ENCODE data around the gene KCNK15. TPM values are rescaled to one million over a fixed set of nuclear protein-coding genes. Genes with fewer than 3 reads are reported as not detected.
"Not testable (repeated sequence)": the region's sequence is repeated elsewhere in the genome, so short reads cannot be mapped to it uniquely, and the experiment has no call there.

KCNK15 gene
- total RNA-seq, 2 experiments from 2014 or later = not detected

DNA sequence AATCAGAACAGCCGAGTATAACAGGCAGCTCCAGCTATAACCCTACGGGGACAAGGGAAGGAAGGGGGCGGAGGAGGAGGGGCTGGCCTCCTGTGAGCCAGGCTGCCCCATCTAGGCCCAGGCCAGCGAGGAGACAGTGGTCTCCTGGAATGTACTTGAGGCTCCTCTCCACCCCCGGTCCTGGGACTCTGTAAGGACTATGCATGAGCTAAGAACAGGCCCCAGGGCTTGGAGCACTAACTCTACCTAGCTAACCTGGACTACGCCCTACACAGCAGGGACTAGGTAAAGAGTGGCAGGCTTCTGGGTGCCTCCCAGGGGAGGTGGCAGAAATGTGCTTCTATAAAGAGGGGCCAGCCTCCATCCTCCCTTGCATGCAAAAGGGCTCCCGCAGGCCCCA, 8.9 kb downstream of the KCNK15 start:
- DNase-seq (no peak), ATAC-seq (no peak)
- Mint-ChIP-seq H3K9me3 (ENCODE audit: insufficient read depth) (no peaks in the 10 kb centered on the region), H3K27ac (no peak overlapping the region), H3K4me1 (ENCODE audit: low read depth) (peaks cover 3% of the 10 kb centered on the region), H3K4me3 (no peak overlapping the region), H3K27me3 (ENCODE audit: low read depth) (peaks cover 5% of the 10 kb centered on the region), H3K36me3 (ENCODE audit: low read depth) (no peaks in the 10 kb centered on the region)
- ChIA-PET CTCF (interaction anchor here (4.1 kb wide), 1 partner anchor 7 kb away, joined by 16 read pairs; no protein-coding TSS in a partner anchor), POLR2A (no interaction called here)

DNA sequence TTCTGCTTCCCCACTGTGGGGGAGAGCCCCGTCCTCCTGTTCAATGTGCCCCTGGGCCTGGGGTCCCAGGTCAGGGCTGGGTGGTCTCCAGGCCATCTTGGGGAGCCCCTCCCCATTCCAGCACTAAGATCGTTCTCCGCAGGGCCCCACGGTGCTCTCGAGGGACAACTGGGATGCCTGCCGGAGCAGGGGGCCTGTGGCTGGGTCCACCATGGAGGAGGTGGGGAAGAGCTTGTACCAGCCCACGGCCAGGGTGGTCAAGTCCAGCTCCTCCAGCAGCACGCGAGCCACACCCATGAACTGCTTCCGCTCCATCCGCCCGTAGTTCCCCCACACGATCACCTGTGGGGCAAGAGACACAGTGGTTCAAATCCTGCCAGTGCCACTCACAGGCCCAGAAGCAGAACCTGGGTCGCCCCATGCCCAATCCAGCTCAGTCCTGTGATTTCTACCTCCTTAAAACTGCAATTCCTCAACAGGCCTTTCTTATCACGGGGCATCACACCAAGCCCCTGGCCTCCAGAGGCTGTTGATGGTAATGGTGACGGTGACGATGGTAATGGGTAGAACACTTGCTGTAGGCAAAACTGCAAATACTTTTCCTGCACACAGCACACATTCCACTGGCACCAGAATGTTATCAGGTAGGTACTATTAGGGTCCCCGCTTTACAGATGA, 10.5 kb downstream of the KCNK15 start:
- CTCF ChIA-PET = interaction anchor here (4.1 kb wide), 1 partner anchor 9 kb away, joined by 16 read pairs; no protein-coding TSS in a partner anchor
- no peaks in the 10 kb centered on the region for H3K36me3 Mint-ChIP-seq (ENCODE audit: low read depth)
- no peak overlapping the region for H3K27ac Mint-ChIP-seq
- no peaks in the 10 kb centered on the region for H3K9me3 Mint-ChIP-seq (ENCODE audit: insufficient read depth)
- DNase-seq (no peak), ATAC-seq (no peak)
- H3K4me1 Mint-ChIP-seq (ENCODE audit: low read depth) = peaks cover 3% of the 10 kb centered on the region
- peaks cover 7% of the 10 kb centered on the region for H3K27me3 Mint-ChIP-seq (ENCODE audit: low read depth)
- POLR2A ChIA-PET = no interaction called here
- no peak overlapping the region for H3K4me3 Mint-ChIP-seq

DNA sequence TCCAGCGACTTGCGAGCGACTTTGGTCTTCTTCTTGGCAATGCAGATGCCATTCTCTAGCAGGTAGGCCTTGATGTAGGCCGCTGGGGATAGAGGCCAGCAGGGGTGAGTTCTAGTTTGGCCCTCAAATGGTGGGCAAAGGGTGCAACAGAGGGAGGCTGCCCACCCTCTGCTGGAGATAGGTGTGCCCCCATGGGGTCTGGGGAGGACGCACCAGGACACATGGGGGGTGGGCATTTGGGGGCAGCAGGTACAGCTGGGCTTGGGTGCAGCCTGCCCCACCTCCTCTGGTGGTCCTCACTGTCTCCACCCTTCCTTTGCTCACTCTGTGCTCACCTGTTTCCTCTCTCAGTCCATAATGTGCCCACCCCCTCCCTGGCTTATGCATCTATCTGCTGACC, 11.3 kb downstream of the KCNK15 start:
- DNase-seq (no peak), ATAC-seq (no peak)
- H3K27ac Mint-ChIP-seq = no peak overlapping the region
- H3K9me3 Mint-ChIP-seq (ENCODE audit: insufficient read depth) = no peaks in the 10 kb centered on the region
- peaks cover 7% of the 10 kb centered on the region for H3K27me3 Mint-ChIP-seq (ENCODE audit: low read depth)
- H3K4me1 Mint-ChIP-seq (ENCODE audit: low read depth) = peaks cover 3% of the 10 kb centered on the region
- POLR2A ChIA-PET = interaction anchor here (0.5 kb wide), 1 partner anchor 58 kb away, joined by 3 read pairs; no protein-coding TSS in a partner anchor
- CTCF ChIA-PET = interaction anchor here (4.1 kb wide), 1 partner anchor 10 kb away, joined by 16 read pairs; no protein-coding TSS in a partner anchor
- H3K4me3 Mint-ChIP-seq = no peak overlapping the region
- H3K36me3 Mint-ChIP-seq (ENCODE audit: low read depth) = no peaks in the 10 kb centered on the region

DNA sequence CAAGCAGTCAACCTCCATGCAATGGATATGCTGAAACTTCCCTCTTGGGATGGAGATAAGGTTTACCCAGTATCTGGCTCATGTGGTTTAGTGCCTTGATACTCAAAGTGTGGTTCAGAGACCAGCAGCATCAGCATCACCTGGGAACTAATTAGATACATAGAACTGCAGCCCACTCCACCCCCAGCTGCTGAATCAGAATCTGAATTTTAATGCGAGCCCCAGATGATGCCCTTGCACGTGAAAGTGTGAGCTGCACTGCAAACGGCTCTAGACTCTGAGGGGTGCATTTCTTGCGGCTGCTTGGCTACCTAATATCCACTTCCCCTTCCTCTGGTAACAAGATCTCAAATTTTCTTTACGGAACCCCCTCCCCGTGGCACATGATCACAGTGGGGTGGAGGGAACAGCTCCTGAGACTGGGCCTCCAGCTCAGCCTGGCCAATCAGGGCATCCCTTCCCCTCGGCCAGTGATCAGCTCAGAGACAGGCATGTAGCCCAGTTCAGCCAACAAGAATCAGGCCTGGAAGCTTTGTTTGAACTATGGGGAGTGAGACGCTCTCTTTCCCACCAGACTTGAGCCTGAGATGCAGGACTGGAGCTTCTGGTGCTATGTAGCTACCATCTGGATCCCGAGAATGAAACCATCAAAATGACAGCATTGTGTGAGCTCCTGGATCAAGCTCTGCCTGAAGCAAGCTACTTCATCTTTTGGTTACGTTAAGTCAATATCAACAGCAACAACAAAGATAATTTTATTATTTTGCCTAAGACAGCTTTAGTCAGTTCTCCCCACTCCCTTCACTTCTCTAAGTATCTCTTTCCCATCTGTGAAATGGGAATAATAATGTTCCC, 12.8 kb downstream of the KCNK15 start:
- Mint-ChIP-seq H3K4me3 (no peak overlapping the region), H3K9me3 (ENCODE audit: insufficient read depth) (no peaks in the 10 kb centered on the region), H3K36me3 (ENCODE audit: low read depth) (no peaks in the 10 kb centered on the region), H3K27ac (no peak overlapping the region), H3K4me1 (ENCODE audit: low read depth) (peaks cover 3% of the 10 kb centered on the region), H3K27me3 (ENCODE audit: low read depth) (peaks cover 7% of the 10 kb centered on the region)
- ATAC-seq (no peak), DNase-seq (no peak)
- ChIA-PET CTCF (interaction anchor here (4.1 kb wide), 1 partner anchor 11 kb away, joined by 16 read pairs; no protein-coding TSS in a partner anchor), POLR2A (no interaction called here)

DNA sequence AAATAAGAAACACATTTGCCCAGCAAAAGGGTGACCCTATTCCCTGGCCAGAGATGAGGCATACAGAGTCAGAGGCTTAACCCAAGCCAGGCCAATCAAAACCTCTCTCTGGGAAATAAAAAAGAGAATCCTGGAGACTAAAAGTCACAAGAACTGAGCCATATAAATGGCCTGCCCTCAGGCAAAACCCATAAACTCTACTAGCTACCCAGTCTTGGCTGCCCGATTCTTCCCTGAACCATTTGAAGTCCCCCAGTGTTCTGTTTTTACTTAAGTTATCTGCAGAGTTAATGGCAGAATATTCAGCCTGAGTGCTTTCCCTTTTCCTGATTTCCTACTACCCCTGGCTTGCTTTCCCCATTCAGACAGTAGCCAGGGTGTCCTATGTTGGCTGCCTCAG, 13.9 kb downstream of the KCNK15 start:
- Mint-ChIP-seq H3K36me3 (ENCODE audit: low read depth) (no peaks in the 10 kb centered on the region), H3K9me3 (ENCODE audit: insufficient read depth) (no peaks in the 10 kb centered on the region), H3K4me3 (no peak overlapping the region), H3K4me1 (ENCODE audit: low read depth) (peaks cover 3% of the 10 kb centered on the region), H3K27me3 (ENCODE audit: low read depth) (peaks cover 12% of the 10 kb centered on the region), H3K27ac (no peak overlapping the region)
- ChIA-PET CTCF (interaction anchor here (1.7 kb wide), 1 partner anchor 107 kb away, joined by 4 read pairs; no protein-coding TSS in a partner anchor), POLR2A (no interaction called here)
- ATAC-seq = no peak
- no peak for DNase-seq

DNA sequence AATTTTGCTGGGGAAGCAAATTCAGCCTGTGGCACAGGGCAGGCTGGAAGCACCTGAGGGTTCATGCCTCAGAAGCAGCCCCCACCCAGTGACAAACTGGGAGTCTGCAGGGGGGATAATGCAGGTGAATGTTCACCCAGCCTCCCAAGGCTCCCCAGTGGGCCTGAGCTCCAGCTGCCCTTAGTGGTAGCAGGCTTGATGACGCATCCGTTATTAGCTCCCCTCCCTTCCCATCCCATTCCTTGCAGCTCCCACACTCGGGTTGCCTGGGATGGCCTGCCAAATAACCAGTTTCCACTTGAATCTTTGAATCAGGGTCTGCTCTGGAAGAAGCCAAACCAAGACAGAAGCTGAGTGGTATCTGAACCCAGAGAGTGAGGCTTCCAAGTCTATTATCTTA, 15.8 kb downstream of the KCNK15 start:
- ATAC-seq = no peak
- Mint-ChIP-seq H3K27me3 (ENCODE audit: low read depth) (peaks cover 19% of the 10 kb centered on the region), H3K36me3 (ENCODE audit: low read depth) (no peaks in the 10 kb centered on the region), H3K4me3 (no peak overlapping the region), H3K4me1 (ENCODE audit: low read depth) (peaks cover 3% of the 10 kb centered on the region), H3K27ac (no peak overlapping the region), H3K9me3 (ENCODE audit: insufficient read depth) (no peaks in the 10 kb centered on the region)
- ChIA-PET POLR2A (no interaction called here), CTCF (interaction anchor here (1.7 kb wide), 1 partner anchor 105 kb away, joined by 4 read pairs; no protein-coding TSS in a partner anchor)
- DNase-seq = no peak

DNA sequence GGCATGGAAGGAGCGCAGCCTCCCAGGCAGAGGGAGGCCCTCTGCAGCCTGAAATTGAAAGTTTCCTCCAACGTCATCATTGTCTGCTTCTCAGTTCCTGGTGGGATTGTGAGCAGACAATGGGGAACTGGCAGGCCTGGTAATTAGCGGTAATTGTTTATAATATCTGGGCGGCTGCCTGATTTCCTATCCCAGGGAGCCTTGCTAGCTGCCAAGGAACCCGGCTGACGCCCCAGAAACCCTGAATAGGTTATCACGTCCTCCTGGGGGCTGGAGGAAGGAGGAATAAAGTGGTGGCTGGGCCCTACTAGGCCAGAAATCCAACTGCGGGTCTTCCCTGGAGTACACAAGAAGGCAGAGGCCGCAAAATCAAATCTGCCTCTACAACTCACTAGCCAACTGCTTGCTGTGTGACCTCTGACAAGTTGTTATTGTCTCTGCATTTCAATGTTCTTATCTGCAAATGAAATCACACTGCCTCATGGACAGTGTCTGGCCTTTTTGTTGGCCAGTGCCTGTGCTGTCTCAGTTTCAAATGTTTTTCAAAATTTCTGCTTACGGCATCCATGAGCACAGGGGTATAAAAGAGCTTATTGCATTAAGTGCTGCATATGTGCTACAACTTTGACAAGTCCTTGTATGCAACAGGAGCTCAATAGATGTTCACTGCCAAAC, 16.9 kb downstream of the KCNK15 start:
- no peaks in the 10 kb centered on the region for H3K9me3 Mint-ChIP-seq (ENCODE audit: insufficient read depth)
- H3K4me1 Mint-ChIP-seq (ENCODE audit: low read depth) = peaks cover 3% of the 10 kb centered on the region
- no peak overlapping the region for H3K27ac Mint-ChIP-seq
- H3K4me3 Mint-ChIP-seq = no peak overlapping the region
- ChIA-PET POLR2A (no interaction called here), CTCF (no interaction called here)
- DNase-seq (no peak), ATAC-seq (no peak)
- no peaks in the 10 kb centered on the region for H3K36me3 Mint-ChIP-seq (ENCODE audit: low read depth)
- H3K27me3 Mint-ChIP-seq (ENCODE audit: low read depth) = peaks cover 20% of the 10 kb centered on the region

DNA sequence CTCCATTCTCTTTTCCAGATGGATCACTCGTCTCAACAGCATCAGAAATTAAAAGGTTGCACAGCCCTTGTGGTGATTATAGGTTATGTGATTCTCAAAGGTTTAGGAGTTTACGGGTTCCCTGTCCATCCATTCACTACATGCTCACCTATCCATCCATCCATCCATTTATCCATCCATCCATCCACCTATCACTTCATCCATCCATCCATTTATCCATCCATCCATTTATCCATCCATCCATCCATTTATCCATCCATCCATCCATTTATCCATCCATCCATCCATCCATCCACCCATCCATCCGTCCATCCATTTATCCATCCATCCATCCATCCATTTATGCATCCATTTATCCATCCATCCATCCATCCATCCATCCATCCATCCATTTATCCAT, 18.1 kb downstream of the KCNK15 start:
- CTCF ChIA-PET; H3K4me1 Mint-ChIP-seq (ENCODE audit: low read depth); H3K27ac Mint-ChIP-seq; H3K36me3 Mint-ChIP-seq (ENCODE audit: low read depth); ATAC-seq; H3K9me3 Mint-ChIP-seq (ENCODE audit: insufficient read depth); POLR2A ChIA-PET; DNase-seq; H3K4me3 Mint-ChIP-seq: not testable (repeated sequence)
- H3K27me3 Mint-ChIP-seq (ENCODE audit: low read depth) = peaks cover 20% of the 10 kb centered on the region

DNA sequence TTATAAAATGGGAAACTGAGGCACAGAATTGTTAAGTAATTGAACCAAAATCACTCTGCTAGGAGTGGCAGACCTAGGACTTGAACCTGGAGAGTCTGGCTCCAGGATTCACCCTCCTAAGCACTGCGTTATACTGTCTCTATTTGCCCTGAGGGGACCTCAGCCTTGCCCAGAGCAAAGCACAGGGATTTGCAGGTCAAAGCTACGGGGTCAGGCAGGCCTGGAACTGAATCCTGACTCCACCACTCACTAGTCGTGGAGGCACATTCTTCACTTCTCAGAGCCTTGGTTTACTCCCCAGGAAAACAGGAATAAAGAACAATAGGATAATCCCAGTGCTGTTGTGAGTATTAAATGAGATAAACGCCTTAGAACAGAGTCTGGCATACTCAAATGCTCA, 19.4 kb downstream of the KCNK15 start:
- peaks cover 13% of the 10 kb centered on the region for H3K27me3 Mint-ChIP-seq (ENCODE audit: low read depth)
- CTCF ChIA-PET = no interaction called here
- H3K36me3 Mint-ChIP-seq (ENCODE audit: low read depth) = no peaks in the 10 kb centered on the region
- ATAC-seq (no peak), DNase-seq (no peak)
- H3K4me3 Mint-ChIP-seq = no peak overlapping the region
- H3K4me1 Mint-ChIP-seq (ENCODE audit: low read depth) = no peaks in the 10 kb centered on the region
- POLR2A ChIA-PET = no interaction called here
- no peak overlapping the region for H3K27ac Mint-ChIP-seq
- no peaks in the 10 kb centered on the region for H3K9me3 Mint-ChIP-seq (ENCODE audit: insufficient read depth)

DNA sequence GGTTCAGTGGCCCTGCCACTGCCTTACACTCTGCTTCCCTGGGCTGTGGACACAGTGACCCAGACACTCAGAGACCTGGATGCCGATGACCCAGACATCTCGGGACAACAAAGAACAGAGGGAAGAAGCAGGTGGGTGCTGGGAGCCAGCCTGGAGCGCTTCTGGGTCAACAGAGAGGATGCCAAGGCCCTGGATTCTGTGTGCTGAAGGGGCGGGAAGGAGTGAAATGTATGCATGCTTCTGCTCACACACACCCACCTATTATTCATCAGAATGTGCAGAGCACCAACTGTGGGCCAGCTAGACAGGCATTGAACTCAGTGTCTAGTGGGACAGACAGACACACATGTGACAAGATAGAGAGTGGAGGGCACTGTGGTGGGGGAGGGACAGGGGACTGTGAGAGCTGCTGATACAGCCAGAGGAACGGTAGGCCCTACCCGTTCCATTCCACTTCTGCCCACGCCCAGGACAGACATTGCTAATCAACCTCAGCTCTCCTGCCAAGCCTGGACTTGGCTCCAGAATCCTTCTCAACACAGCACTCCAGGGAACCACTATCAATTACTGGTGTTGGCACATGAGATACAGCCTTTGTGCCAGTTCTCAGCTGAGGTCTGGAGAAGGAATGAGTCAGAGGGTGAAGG, 20.2 kb downstream of the KCNK15 start:
- H3K27ac Mint-ChIP-seq = no peak overlapping the region
- DNase-seq (no peak), ATAC-seq (no peak)
- ChIA-PET CTCF (no interaction called here), POLR2A (no interaction called here)
- no peak overlapping the region for H3K4me3 Mint-ChIP-seq
- H3K9me3 Mint-ChIP-seq (ENCODE audit: insufficient read depth) = no peaks in the 10 kb centered on the region
- H3K4me1 Mint-ChIP-seq (ENCODE audit: low read depth) = no peaks in the 10 kb centered on the region
- H3K36me3 Mint-ChIP-seq (ENCODE audit: low read depth) = no peaks in the 10 kb centered on the region
- H3K27me3 Mint-ChIP-seq (ENCODE audit: low read depth) = peaks cover 13% of the 10 kb centered on the region

DNA sequence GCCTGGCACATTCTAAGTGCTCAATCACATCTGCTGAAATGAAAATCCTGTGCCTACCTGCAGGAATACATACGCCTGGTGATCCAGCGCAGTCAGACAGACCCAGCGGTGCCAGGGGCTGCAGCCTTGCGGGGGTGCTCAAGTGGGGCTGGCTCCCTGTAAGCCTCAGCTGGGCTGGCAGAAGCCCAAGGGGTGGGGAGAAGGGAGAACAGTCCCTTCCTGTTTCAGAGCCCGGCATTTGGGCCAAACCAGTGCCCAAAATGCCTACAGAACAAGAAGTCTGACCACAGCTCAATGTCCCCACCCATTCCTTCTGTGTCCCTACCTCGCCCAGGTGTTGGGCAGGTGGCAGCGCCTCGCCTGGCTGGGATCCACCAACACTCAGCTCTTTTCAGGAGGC, 22.6 kb downstream of the KCNK15 start:
- H3K4me1 Mint-ChIP-seq (ENCODE audit: low read depth) = no peaks in the 10 kb centered on the region
- ChIA-PET POLR2A (no interaction called here), CTCF (interaction anchor here (2.0 kb wide), 1 partner anchor 21 kb away, joined by 4 read pairs; no protein-coding TSS in a partner anchor)
- H3K27ac Mint-ChIP-seq = no peak overlapping the region
- ATAC-seq (no peak), DNase-seq (no peak)
- H3K36me3 Mint-ChIP-seq (ENCODE audit: low read depth) = no peaks in the 10 kb centered on the region
- no peaks in the 10 kb centered on the region for H3K9me3 Mint-ChIP-seq (ENCODE audit: insufficient read depth)
- peaks cover 15% of the 10 kb centered on the region for H3K27me3 Mint-ChIP-seq (ENCODE audit: low read depth)
- H3K4me3 Mint-ChIP-seq = no peak overlapping the region
